ENCODE measurements around the gene PAPPA2. TPM values are rescaled to one million over a fixed set of nuclear protein-coding genes. Genes with fewer than 3 reads are reported as not detected.

PAPPA2 gene
- total and polyA plus RNA-seq, 2 donors (not counting 1 experiment from before 2014, with no cell fraction given), result not detected

DNA sequence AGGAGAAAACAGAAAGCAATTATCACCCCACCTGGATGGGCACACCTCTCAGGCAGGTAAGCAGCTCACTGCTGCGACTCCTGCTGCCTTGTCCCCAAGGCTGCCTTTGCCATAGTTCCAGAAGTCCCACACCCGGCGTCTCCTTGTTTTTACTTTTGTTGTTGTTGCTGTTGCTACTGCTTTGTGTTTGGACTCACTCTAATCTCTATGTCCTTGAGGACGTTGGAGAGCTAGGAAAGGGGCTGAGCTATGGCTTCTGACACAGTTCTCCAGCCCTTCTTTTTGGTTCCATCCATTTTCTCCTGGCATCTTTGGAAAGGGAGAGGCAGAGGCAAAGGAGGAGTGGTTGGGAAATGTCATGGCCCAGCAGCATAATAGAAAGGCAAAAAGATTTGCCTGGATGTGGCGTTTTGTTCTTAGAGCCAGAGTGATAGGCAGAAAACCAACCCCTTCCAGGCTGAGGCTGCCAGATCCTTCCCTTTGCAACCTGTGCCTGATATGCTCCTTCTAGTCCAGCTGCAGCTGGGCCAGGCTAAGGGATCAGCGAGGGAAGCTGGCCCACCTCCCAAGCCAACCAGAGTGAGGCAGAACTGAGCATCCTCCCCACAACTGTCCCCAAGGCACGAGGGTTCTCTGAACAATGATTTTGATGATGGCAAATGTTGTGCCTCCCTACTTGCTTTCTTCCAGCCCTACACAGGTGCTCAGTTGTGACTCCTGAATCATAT is 430.8 kb downstream of the PAPPA2 start:
- Histone ChIP-seq H3K4me2 (replicated peaks; ENCODE audit: low read depth, low read length, poor library complexity, severe bottlenecking) (no peak overlapping the region), H3K4me3 (ENCODE audit: control extremely low read depth in 1 of 5, extremely low read depth in 1 of 5, insufficient read depth in 1 of 5, low read depth in 2 of 5, low read length in 4 of 5) (no peak overlapping the region), H3K9ac (ENCODE audit: low read length) (no peak overlapping the region), H3K27ac (ENCODE audit: low read length in 2 of 2) (no peak overlapping the region), H3K27me3 (replicated peaks in 1 of 4; ENCODE audit: control extremely low read depth in 1 of 4, control insufficient read depth in 3 of 4, insufficient read depth in 4 of 4, low read length in 3 of 4) (peaks cover 0 to 9% (median 0%) of the 10 kb centered on the region in 4 experiments), H3K9me3 (ENCODE audit: control extremely low read depth in 1 of 3, control insufficient read depth in 2 of 3, insufficient read depth in 1 of 3, low read length in 2 of 3) (no peaks in the 10 kb centered on the region), H3K79me2 (ENCODE audit: control insufficient read depth, insufficient read depth, low read length) (no peaks in the 10 kb centered on the region), H3K4me1 (ENCODE audit: control insufficient read depth in 2 of 2, insufficient read depth in 2 of 2, low read length in 2 of 2) (no peaks in the 10 kb centered on the region), H3K36me3 (replicated peaks in 1 of 2; ENCODE audit: control extremely low read depth in 1 of 2, control insufficient read depth in 1 of 2, extremely low read depth in 1 of 2, insufficient read depth in 2 of 2, low read length in 1 of 2) (no peaks in the 10 kb centered on the region), H2AFZ (ENCODE audit: insufficient read depth, low read depth, low read length, poor library complexity, severe bottlenecking) (no peak overlapping the region), H4K20me1 (ENCODE audit: control insufficient read depth, insufficient read depth, low read length, poor library complexity, severe bottlenecking) (no peaks in the 10 kb centered on the region)
- ChIA-PET POLR2A (no interaction called here), CTCF (interaction anchor here (1.1 to 1.2 kb wide), 2 partner anchors 11 to 18 kb away, joined by 3 to 4 read pairs; no protein-coding TSS in a partner anchor)
- Mint-ChIP-seq H3K9me3 (ENCODE audit: insufficient read depth) (no peaks in the 10 kb centered on the region), H3K4me1 (peaks cover 4% of the 10 kb centered on the region), H3K27me3 (peaks cover 18% of the 10 kb centered on the region), H3K27ac (no peak overlapping the region), H3K4me3 (no peak overlapping the region)
- 44% methylated on average over 2 of the region's 7 CpGs for WGBS (ENCODE audit: insufficient coverage)
- no peak for TF ChIP-seq EZH2 (IDR thresholded peaks at IDR 0.05; ENCODE audit: borderline replicate concordance, insufficient read depth, low read depth, low read length, poor library complexity, severe bottlenecking)
- TF ChIP-seq, protein P1, sequence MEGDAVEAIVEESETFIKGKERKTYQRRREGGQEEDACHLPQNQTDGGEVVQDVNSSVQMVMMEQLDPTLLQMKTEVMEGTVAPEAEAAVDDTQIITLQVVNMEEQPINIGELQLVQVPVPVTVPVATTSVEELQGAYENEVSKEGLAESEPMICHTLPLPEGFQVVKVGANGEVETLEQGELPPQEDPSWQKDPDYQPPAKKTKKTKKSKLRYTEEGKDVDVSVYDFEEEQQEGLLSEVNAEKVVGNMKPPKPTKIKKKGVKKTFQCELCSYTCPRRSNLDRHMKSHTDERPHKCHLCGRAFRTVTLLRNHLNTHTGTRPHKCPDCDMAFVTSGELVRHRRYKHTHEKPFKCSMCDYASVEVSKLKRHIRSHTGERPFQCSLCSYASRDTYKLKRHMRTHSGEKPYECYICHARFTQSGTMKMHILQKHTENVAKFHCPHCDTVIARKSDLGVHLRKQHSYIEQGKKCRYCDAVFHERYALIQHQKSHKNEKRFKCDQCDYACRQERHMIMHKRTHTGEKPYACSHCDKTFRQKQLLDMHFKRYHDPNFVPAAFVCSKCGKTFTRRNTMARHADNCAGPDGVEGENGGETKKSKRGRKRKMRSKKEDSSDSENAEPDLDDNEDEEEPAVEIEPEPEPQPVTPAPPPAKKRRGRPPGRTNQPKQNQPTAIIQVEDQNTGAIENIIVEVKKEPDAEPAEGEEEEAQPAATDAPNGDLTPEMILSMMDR (IDR thresholded peaks at IDR 0.05), result no peak
- ATAC-seq (ENCODE audit: low read depth), result no peak
- intact Hi-C loops (cut with micrococcal nuclease), result no loop called here
- DNase-seq, result no peak

DNA sequence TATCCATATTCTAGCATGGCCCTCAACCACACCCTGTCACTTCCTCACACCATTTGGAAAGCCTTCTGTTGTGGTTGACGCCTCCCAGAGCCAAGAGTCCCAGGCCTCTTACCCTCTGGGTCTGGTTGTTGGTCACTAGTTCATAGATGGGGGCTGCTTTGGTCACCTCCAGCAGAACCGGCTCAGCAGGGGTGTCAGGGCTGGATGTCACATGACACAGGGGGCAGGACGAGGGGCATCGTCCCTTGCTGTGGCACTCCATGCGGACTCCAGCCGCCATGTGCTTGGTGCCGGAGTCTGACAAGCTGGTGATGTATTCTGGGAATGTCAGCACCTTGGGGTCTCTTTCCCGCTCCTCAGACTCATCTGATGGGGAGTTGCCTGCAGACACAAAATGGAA is 431.5 kb downstream of the PAPPA2 start:
- ChIA-PET CTCF (interaction anchor here (1.1 to 1.2 kb wide), 2 partner anchors 12 to 18 kb away, joined by 3 to 4 read pairs; no protein-coding TSS in a partner anchor), POLR2A (no interaction called here)
- intact Hi-C loops (cut with micrococcal nuclease), result no loop called here
- DNase-seq, result no peak
- ATAC-seq (ENCODE audit: low read depth), result no peak
- no peak overlapping the region for H3K27ac Mint-ChIP-seq
- Histone ChIP-seq H3K4me2 (replicated peaks; ENCODE audit: low read depth, low read length, poor library complexity, severe bottlenecking) (no peak overlapping the region), H3K9me3 (ENCODE audit: control extremely low read depth in 1 of 3, control insufficient read depth in 2 of 3, insufficient read depth in 1 of 3, low read length in 2 of 3) (no peaks in the 10 kb centered on the region), H3K36me3 (replicated peaks in 1 of 2; ENCODE audit: control extremely low read depth in 1 of 2, control insufficient read depth in 1 of 2, extremely low read depth in 1 of 2, insufficient read depth in 2 of 2, low read length in 1 of 2) (no peaks in the 10 kb centered on the region), H2AFZ (ENCODE audit: insufficient read depth, low read depth, low read length, poor library complexity, severe bottlenecking) (no peak overlapping the region), H3K27me3 (replicated peaks in 1 of 4; ENCODE audit: control extremely low read depth in 1 of 4, control insufficient read depth in 3 of 4, insufficient read depth in 4 of 4, low read length in 3 of 4) (peaks cover 0 to 9% (median 0%) of the 10 kb centered on the region in 4 experiments), H3K27ac (ENCODE audit: low read length in 2 of 2) (no peak overlapping the region), H4K20me1 (ENCODE audit: control insufficient read depth, insufficient read depth, low read length, poor library complexity, severe bottlenecking) (no peaks in the 10 kb centered on the region), H3K4me3 (ENCODE audit: control extremely low read depth in 1 of 5, extremely low read depth in 1 of 5, insufficient read depth in 1 of 5, low read depth in 2 of 5, low read length in 4 of 5) (no peak overlapping the region), H3K4me1 (ENCODE audit: control insufficient read depth in 2 of 2, insufficient read depth in 2 of 2, low read length in 2 of 2) (no peaks in the 10 kb centered on the region), H3K79me2 (ENCODE audit: control insufficient read depth, insufficient read depth, low read length) (no peaks in the 10 kb centered on the region), H3K9ac (ENCODE audit: low read length) (no peak overlapping the region)
- WGBS (ENCODE audit: insufficient coverage), result 96% methylated on average over 7 of the region's 8 CpGs
- peaks cover 20% of the 10 kb centered on the region for H3K27me3 Mint-ChIP-seq
- no peaks in the 10 kb centered on the region for H3K9me3 Mint-ChIP-seq (ENCODE audit: insufficient read depth)
- H3K4me3 Mint-ChIP-seq, result no peak overlapping the region
- peaks cover 4% of the 10 kb centered on the region for H3K4me1 Mint-ChIP-seq
- no peak for TF ChIP-seq EZH2 (IDR thresholded peaks at IDR 0.05; ENCODE audit: borderline replicate concordance, insufficient read depth, low read depth, low read length, poor library complexity, severe bottlenecking)
- TF ChIP-seq, protein P1 (IDR thresholded peaks at IDR 0.05), result no peak

All from B cell (primary cell).